Subcutaneous adipose tissue (tissue), 4 donors: ENCODE data around the gene TMEM117. TPM values are rescaled to one million over a fixed set of nuclear protein-coding genes. Genes with fewer than 3 reads are reported as not detected.

Experiments
- total RNA-seq, 4 donors: library from RNA; depleted of rRNA; stranded (reverse); fragments of >200 nt; gene quantifications; one replicate each; pipeline ENCODE4 v1.1.0, GENCODE V29; 2016
- TF ChIP-seq, protein P1 (sequence below): fragments of 450-650 bp; IDR thresholded peaks from one replicate; pipeline ENCODE4 v1.5.1; 2016; ENCODE audit warnings: low read depth, mild to moderate bottlenecking, control low read depth, antibody characterized with exemption, moderate library complexity

Gene TMEM117
- total RNA-seq, 4 donors from 2014 or later: 3.8 to 9.1 (median 7.6) TPM

DNA sequence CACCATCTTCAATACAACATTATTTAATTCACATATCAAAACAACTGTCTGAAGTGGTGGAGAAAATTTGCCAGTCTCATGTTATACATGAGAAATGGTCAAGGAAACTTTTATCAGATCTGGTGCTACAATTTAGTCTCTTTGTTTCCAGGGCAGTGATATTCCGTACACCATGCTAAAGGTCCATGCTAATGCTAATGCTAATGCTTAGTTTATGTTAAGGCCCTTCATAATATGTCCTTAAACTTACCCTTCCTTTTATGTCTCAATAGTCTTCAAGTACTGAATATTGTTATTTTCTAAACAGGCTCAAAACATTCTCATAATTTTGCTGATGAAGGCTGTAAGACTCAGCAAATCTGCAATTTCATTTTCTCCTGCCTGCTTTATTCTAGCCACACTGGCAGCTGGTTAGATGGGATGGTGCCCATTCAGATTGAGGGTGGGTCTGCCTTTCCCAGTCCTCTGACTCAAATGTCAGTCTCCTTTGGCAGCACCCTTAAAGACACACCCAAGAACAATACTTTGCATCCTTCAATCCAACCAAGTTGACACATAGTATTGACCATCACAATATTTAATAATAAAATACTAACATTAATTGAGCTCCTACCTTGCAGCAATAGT is 59.8 kb downstream of the TMEM117 start:
- TF ChIP-seq, protein P1, sequence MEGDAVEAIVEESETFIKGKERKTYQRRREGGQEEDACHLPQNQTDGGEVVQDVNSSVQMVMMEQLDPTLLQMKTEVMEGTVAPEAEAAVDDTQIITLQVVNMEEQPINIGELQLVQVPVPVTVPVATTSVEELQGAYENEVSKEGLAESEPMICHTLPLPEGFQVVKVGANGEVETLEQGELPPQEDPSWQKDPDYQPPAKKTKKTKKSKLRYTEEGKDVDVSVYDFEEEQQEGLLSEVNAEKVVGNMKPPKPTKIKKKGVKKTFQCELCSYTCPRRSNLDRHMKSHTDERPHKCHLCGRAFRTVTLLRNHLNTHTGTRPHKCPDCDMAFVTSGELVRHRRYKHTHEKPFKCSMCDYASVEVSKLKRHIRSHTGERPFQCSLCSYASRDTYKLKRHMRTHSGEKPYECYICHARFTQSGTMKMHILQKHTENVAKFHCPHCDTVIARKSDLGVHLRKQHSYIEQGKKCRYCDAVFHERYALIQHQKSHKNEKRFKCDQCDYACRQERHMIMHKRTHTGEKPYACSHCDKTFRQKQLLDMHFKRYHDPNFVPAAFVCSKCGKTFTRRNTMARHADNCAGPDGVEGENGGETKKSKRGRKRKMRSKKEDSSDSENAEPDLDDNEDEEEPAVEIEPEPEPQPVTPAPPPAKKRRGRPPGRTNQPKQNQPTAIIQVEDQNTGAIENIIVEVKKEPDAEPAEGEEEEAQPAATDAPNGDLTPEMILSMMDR: no peak

DNA sequence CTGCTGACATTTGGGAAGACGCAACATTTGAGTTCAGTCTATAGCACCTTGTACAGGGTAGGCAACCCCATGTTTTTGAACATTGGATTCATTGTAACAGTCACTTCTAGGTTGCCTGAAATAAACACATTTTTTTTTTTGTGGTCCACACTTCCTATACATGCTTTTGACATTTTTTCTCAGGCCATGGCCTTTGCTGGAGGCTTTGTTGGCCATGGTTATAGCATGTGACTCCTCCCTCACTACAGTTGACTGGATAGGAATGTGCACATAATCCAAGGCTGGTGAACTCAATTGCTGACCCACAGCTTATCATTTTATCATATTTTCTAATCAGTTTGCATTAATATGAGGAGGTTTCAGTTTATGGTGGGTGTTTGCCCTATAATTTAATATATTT is 60.6 kb downstream of the TMEM117 start:
- TF ChIP-seq, protein P1: no peak

DNA sequence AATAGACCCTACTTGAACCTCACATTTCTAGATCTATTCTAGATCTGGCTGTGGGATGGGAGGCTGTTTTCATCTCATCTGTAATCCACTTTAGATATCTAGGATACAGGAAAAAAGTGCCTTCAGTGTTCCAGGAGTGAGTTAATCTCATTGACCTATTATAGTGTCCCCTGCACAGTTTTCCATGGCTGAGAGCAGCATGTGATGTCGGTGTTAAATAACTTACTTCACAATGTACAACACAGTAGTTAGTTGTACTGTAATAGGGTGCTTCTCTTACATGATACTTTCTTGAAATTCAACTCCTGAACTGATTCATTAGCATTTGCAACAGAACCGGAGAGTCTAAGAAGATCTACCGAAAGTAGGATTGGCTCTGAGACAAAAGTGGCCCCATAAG is 62.6 kb downstream of the TMEM117 start:
- TF ChIP-seq, protein P1: no peak

- TF ChIP-seq, protein P1: no peak
Measured at GRCh38 chr12:43899574-43899973, 63.7 kb downstream of the TMEM117 start.

DNA sequence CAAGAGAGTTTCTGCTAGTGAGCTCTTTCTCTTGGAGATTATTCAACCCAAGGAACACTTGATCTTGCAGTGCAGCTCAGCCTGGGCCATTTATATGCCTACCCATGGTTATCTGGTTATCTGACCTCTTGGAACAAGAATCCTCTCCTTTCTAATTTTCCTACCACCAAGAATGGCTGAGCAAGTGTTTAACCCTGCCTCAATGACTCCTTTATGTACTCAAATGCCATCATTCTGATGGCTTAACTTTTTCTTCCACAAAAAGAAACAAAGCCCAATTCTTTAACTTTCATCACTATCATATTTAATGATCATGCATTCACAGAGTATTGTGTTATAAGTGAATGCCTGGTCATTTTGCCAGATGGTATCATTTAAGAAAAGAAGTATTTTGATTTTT is 67.8 kb downstream of the TMEM117 start:
- TF ChIP-seq, protein P1: no peak

GRCh38 chr12:43912859-43913258 is 77.0 kb downstream of the TMEM117 start:
- TF ChIP-seq, protein P1: no peak

GRCh38 chr12:43914391-43914790 is 78.5 kb downstream of the TMEM117 start:
- TF ChIP-seq, protein P1: no peak
